Left cardiac atrium (tissue), 4 donors: ENCODE data around the gene MFSD6. TPM values are rescaled to one million over a fixed set of nuclear protein-coding genes. Genes with fewer than 3 reads are reported as not detected.
"Not testable (repeated sequence)": the region's sequence is repeated elsewhere in the genome, so short reads cannot be mapped to it uniquely, and the experiment has no call there.

Source experiments
- ATAC-seq, 2 donors: fragments of 200-7000 bp; cut with Tn5 transposase; one replicate each; pipeline ENCODE4 v1.9.1; 2020; ENCODE audit warnings: mild to moderate bottlenecking in 2 of 2, moderate library complexity in 2 of 2
- DNase-seq: peaks from one replicate; pipeline ENCODE4 v3.0.0-alpha.2; 2020
- intact Hi-C, 2 donors: fragments of 100-400 bp; cut with DNase I; formaldehyde crosslinking; loops; one replicate each; pipeline versions ENCODE4 v1.14.1 to v1.15.1; 2022 to 2023
- total RNA-seq, 2 donors: library from RNA; stranded (reverse); fragmentation: NEBNext Ultra II Directional; extraction: Animal tissue kit (Norgen Biotek cat#: 25700); gene quantifications; one replicate each; pipeline ENCODE4 v1.2.1, GENCODE V29; 2021
- donor health status: DM: no; HTN: yes; CAD: no.
- donor health status: DM: no; HTN: yes; CAD: no; lungs with severe emphysema.
- donor health status: DM: yes; HTN: yes; CAD: no.
- donor health status: Dilated cardiomyopathy.

The MFSD6 gene
- total RNA-seq, 2 donors from 2014 or later = 26.7 to 29.8 TPM

DNA sequence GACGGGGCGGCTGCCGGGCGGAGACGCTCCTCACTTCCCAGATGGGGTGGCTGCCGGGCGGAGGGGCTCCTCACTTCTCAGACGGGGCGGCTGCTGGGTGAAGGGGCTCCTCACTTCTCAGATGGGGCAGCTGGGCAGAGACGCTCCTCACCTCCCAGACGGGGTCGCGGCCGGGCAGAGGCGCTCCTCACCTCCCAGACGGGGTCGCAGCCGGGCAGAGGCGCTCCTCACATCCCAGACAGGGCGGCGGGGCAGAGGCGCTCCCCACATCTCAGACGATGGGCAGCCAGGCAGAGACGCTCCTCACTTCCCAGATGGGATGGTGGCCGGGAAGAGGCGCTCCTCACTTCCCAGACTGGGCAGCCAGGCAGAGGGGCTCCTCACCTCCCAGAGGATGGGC lies 22.7 kb downstream of the MFSD6 start:
- ATAC-seq = not testable (repeated sequence)

DNA sequence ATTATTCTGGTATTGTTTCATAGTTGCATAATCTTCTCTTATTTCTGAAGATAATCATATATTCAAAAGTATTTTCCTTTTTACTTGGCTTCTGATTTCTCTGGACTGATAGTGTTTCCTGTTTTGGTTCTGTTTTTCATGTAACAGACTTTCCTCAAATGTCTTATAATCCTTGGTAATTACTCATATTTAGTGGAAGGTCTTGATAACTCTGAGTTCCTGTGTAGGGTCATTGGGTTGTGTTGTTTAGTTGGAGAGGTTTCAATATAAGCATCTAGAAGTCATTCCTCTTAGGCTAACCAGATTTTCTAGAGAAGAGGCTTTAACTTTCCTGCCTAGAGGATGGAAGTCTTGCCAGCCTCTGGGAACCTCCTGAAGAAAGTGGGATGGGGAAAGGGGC lies 23.8 kb downstream of the MFSD6 start:
- ATAC-seq = peak in 1 of 2 donors; percentile 54
- intact Hi-C loops = no loop called here

More for the DNA sequence above, 22.7 kb downstream of the MFSD6 start:
- intact Hi-C loops, DNase-seq: not testable (repeated sequence)

DNA sequence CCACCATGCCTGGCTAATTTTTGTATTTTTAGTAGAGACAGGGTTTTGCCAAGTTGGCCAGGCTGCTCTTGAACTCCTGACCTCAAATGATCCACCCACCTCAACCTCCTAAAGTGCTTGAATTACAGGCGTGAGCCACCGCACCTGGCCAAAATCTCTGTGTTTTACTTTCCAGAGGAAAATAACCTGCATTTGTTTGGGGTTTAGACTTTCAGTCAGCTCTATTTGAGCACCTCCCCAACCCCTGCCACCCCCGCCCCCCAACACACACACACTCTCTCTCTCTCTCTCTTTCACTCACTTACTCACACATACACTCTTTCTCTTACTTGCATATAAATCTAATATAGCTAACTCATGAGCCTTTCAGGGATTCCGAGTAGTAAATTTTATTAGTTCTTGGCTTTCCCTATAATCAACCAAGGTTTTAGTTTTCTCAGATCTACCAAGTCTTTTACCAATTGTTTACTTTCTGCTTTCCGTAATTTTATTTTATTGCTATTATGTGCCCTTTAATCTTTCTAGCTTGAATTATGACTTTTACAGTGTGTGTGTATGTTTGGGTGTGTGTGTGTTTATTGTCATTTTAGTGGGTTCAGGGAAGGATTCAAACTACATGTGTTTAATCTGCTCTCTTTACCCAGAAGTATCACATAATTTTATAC lies 24.5 kb downstream of the MFSD6 start:
- ATAC-seq (no peak), DNase-seq (no peak)
- intact Hi-C loops = no loop called here

More for the DNA sequence above, 23.8 kb downstream of the MFSD6 start:
- no peak for DNase-seq

DNA sequence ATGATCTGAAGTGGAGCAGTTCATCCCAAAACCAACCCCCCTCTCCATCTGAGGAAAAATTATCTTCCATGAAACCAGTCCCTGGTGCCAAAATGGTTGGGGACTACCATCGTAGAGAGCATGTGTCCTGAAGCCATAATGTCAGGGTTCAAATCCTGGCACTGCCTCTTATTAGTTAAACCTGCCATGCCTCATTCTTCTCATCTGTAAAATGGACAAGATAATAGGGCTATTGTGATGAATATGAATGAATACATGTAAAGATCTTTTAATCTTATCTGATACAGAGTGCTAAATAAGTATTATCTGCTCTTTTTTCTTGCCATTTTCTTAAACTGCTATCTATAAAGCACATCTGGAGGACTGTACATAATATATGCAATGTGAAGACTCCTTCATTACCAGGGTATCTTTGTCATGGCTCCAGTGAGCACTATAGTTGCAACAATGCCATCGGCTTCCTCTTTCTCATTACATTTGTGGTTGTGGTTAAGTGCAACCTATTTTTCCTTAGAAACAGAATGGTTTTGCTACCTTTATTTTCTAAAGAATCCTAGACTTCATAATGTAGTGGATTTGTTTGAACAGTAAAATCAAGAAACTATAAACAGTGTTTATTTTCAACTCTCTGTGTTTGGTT lies 27.0 kb downstream of the MFSD6 start:
- DNase-seq (no peak), ATAC-seq (no peak)
- intact Hi-C loops = no loop called here

DNA sequence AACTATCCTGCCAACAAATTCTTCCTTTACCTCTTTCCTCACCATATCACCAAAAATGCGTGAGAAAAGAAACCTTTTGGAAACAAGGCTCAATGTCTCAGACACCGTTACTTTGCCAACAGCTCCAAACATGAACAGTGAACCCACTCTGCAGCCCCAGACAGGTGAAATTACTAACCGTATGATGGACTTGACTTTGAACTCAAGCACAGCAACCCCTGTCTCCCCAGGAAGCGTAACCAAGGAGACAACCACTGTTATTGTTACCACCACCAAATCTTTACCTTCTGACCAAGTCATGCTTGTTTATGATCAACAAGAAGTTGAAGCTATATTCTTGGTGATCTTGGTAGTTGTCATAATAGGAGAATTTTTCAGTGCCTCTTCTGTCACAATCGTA lies 28.4 kb downstream of the MFSD6 start:
- ATAC-seq (no peak), DNase-seq (no peak)
- intact Hi-C loops = no loop called here

DNA sequence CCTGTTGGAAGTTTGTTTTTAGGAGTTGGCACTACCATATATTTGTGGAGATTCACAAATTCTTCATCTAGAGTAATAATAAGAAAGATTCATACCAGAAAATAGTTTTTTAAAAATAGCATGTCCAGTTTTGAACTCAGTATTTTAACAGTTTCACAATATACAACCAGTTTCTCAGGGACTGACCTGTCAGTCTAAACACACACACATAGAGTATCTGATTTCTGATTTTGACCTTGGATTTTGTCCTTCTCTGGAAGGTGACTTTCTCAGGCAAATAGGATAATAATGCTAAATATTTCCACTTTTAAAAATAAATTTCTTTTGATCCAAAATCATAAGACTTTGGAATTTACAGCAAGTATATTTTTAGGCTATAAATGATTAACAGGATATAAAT lies 32.0 kb downstream of the MFSD6 start:
- DNase-seq = no peak
- no peak for ATAC-seq
- intact Hi-C loops = no loop called here

DNA sequence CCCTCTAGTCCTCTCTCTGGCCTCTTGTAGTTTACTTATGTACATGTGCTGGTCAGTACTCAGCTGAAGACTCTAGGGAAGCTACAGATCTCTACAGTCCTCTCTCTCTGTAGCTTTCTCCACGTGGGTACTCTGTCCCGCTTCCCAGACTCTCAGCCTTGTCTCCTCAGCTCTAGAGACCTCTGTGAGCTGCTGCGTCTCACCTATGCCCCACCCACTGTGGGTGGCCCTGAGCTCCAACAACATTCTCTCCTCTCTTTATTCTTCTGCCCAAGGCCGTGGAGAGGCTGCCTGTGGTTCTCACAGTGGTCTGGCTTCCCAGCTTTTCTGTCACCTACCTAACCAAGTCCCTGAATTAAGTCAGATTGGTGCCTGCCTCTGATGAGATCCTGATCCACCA lies 33.4 kb downstream of the MFSD6 start:
- intact Hi-C loops = no loop called here
- no peak for ATAC-seq
- no peak for DNase-seq

DNA sequence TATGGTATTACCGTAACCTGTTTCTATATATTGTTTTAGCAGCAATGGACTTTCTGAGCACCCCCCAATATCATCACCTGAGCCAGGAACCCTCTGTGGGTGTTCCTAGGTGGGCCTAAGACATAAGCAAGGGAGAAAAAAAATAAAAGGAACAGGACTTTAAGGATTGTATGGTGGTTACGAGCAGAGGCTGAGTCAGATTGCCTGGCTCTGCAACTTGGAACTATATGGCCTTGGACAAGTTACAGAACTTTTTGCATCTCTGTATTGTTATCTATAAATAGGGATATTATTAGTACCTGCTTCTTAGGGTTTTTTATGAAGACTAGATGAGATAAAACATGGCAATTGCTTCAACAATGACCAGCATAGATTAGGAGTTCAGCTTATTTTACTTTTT lies 34.9 kb downstream of the MFSD6 start:
- ATAC-seq (no peak), DNase-seq (no peak)
- intact Hi-C loops = no loop called here

DNA sequence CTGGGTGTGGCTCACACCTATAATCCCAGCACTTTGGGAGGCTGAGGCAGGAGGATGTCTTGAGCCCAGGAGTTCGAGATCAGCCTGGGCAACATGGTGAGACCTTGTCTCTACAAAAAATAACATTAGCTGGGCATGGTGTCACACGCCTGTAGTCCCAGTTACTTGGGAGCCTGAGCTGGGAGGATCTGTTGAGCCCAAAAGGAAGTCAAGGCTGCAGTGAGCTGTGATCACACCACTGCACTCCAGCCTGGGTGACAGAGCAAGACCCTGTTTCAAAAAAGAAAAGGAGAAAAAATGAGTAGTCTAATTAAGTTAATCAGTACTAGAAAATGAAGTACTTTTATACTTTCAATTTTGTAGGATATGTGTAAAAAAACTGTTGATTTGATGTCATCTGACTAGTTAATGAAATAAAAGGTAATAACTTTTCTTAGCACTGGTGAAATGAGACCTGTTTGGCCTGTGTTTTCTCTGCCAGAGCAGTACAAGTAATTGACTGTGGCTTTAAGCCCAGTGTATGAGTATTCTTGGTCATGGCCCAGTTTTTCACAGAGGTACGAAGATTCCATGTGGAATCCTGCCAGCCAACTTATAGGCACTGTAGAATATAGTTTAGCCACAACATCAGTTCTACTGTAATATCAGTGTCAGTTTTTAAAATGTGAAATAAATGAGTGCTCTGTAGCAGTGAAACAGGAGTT lies 35.8 kb downstream of the MFSD6 start:
- intact Hi-C loops = no loop called here
- DNase-seq (no peak), ATAC-seq (peak in 1 of 2 donors; percentile 47)

DNA sequence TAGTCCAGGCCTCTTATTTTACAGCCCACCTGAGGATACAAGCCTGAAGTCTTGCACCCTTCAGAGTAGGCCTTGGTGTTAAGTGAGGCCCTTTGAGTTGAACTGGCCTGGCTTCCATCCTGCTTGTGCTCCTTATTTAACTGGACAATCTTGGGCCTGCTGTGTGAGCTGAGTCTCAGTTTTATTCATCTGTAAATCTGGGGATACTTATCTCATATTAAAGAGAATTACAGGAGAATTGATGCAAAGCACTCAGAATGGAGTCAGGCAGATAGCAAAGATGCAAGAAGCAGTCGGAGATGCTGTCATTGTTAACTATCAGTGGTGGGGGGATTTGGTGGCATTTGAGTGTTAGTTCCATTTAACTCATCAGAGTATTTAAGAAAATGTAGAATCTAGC lies 36.8 kb downstream of the MFSD6 start:
- intact Hi-C loops = no loop called here
- ATAC-seq (no peak), DNase-seq (no peak)

DNA sequence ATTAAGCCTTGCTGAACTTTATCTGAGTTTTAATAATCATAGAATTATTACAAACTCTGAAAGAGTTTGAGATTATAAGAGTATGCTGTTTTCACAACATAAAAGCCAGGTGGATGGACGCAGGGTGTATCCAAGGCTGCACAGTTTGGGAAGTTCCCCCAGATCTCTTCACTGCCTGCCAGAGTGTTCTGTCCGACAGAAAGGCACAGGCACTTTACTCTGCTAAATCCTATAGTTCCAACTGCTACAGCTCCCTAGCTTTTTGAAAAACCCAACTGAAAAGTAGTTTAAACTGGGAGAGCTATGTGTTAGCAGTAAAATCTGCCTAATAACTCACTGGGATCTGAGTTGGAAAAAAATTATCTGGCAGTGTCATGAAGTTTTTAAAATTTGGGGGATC lies 38.0 kb downstream of the MFSD6 start:
- ATAC-seq (peak in 1 of 2 donors; percentile 23), DNase-seq (no peak)
- intact Hi-C loops = no loop called here

DNA sequence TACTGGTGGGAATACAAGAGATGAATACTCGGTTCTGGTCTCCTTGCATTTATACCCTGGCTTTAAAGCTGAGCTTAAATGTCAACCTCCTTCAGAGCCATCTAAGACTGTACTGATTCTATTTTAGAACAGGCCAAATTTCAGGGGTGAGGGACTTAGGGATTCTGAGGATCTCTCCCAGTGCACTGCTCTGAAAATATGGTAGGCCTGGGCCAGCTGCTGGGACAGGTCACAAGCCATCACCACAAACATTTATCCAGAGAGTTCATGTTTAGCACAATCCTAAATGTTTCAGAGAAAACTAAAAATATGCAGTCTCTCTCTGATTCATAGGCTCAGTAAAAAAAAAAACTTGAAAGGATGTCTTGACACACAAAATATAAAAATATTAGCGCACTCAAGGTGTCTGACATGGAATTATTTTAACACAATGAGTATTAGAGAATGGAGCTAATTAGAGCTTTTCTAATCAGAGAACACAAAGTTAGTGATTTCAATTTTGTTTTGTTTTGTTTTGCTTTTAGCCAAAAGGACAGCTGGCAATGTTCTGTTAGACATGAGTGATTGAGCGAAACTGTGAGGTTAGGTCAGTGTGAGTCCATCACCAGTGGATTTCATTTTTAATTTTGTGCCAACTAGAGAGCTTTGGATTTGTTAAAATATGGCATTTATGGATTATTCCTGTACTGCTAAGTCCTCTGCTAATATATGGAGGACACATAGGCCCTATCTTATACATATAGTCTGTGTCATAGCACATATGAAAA lies 38.8 kb downstream of the MFSD6 start:
- intact Hi-C loops = no loop called here
- DNase-seq (no peak), ATAC-seq (no peak)

DNA sequence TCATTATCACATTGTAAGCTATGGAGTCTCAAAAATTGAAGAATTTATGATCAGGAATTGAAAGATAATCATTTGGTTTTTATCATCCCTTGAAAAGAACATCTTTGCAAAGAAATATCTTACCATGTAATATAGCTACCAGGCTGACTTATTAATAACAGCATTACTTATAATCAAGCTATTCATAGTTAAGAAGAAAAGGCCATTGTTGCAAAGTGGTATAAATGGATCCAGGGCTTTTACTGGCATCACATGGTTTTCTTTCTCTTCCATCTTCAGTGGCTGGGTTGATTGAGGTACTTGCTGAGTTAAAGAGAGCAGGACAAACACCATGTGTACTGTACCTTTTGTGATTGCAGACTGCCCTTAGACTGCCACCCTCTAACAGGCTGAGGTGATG lies 39.6 kb downstream of the MFSD6 start:
- no peak for DNase-seq
- intact Hi-C loops = no loop called here
- ATAC-seq = no peak

DNA sequence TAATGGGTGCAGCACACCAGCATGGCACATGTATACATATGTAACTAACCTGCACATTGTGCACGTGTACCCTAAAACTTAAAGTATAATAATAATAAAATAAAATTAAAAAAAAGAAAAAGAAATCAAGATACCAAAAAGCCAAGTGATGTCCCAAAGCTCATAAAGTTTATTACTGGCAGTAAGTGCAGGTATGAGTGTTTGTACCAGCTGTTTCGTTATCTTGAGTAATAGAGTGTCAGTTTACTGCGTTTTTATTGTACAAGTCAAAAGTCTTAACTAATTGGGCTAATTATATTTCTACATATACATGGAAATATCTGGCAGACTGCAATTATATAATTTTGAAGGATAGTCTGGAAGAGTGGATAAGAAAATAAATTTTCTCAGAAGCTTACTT lies 41.8 kb downstream of the MFSD6 start:
- intact Hi-C loops = no loop called here
- ATAC-seq (no peak), DNase-seq (no peak)

DNA sequence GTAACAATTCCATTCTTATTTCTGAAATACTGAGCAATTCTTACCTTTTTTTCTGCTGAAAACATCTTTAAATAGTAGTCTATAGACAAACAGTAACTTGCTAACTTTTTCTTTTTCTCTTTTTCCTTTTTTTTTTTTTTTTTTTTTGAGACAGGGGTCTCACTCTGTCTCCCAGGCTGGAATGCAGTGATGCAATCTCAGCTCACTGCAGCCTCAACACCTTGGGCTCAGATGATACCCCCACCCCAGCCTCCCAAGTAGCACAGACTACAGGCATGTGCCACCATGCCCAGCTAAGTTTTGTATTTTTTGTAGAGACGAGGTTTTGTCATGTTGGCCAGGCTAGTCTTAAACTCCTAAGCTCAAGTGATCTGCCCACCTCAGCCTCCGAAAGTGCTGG lies 42.2 kb downstream of the MFSD6 start:
- DNase-seq (no peak), ATAC-seq (no peak)
- intact Hi-C loops = no loop called here

DNA sequence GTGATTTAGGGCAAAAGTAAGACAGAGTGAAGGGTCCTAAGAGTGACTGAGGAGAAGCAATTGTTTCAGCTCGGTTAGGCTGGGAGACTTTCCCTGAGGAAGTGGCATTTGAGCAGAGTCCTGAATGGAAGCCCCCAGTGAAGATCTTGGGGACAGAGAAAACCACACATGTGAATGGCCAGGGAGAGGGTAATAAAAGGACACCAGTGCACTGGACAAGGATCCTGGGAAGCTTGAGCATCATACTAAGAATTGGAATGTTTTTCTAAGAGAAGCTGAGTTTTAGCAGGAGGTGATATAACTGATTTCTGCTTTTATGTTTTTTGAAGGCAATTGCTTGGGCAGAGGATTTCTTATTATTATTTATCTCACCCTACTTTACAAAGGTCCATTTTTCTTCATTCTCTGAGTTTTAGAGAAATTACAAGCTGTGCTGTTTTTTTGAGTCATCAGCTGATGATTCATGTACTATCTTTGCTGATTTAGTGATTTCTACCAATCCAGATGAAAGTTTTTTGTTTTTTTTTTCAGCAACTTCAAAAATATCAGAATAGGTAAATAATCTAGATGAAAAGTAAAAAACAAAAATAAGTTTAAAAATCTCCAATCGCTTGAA lies 43.5 kb downstream of the MFSD6 start:
- intact Hi-C loops = no loop called here
- peak in 1 of 2 donors; percentile 53 for ATAC-seq
- no peak for DNase-seq

DNA sequence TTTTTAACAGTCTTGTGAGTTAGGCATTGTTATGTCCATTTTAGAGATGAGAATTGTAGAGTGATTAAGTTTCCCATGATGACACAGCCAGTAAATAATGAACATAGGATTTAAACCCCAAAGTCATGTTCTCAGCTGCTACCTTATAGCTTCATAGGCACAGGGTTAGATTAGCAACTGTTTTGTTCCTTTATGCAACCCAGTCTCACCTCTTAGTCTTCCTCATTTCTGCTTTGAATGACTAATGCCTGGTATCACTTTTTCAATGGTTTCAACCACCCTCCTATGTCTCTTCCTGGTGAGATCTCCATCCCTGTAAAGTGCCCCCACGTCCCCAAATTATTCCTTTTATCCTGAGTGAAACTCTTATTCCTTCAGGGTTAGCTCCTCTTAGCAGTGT lies 44.3 kb downstream of the MFSD6 start:
- DNase-seq (no peak), ATAC-seq (no peak)
- intact Hi-C loops = no loop called here

DNA sequence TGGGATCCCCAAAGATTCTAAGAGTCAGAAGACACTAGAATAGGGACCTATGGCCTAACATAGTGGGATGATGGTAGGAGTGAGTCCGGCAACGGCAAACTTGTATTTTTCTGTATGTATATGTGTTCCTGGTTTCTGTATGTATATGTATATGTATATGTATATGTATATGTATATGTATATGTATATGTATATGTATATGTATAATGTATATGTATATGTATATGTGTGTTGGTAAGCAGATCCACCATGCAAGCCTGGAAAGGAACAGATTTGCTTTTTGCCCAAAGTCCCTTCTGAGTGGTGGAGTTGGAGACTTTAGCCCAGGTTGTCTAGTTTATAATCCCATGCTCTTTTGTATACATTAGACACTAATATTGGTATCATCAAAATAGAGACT lies 46.6 kb downstream of the MFSD6 start:
- intact Hi-C loops = no loop called here
- no peak for DNase-seq
- no peak for ATAC-seq

DNA sequence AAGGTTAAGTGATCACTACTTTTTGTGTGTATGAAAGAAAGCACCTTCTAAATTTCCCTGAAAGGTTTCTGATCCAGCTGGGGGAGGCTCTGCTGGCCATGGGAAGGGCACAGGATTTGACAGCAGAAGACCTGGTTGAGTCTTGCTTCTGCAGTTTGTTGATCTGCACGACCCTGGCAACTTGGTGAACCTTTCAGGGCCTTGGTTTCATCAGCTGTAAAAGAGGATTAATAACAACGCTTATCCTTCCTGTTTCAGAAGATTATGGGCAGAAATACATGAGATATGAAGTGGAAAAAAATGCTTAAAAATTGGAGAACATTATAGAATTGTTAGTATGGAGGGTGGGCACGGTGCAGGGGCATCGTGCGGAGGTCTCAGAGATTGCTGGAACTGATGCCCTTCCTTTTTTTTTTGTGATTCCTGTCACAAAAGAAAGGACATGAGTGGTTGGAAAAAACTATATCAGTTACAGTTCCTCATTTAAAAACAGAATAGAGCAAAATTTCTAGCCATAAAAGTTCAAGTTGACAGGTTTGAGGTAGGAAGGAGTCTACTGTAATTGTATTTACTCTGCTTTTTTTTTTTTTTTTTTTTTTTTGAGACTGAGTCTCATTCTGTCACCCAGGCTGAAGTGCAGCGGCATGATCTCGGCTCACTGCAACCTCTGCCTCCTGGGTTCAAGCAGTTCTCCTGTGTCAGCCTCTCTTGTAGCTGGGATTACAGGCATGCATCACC lies 47.4 kb downstream of the MFSD6 start:
- ATAC-seq (no peak), DNase-seq (no peak)
- intact Hi-C loops = no loop called here
